T-helper 2 cell treated with Interferon-gamma antibody and Interleukin-4, amounts not matched to agents 5 μg/mL and 100 μg/mL, for 36 hours (primary cell): ENCODE results near the gene CUEDC2.
"Not testable (repeated sequence)": the region's sequence is repeated elsewhere in the genome, so short reads cannot be mapped to it uniquely, and the experiment has no call there.

Experiments used
- DNase-seq: peaks from one replicate; pipeline ENCODE4 v3.0.0; 2021; ENCODE audit warnings: low spot score
- H3K27ac Mint-ChIP-seq: one replicate; pipeline ENCODE4 v1.8.0; 2021; ENCODE audit warnings: mild to moderate bottlenecking, mixed read lengths
- H3K27me3 Mint-ChIP-seq: one replicate; pipeline ENCODE4 v1.8.0; 2021; ENCODE audit warnings: low read depth, mixed read lengths
- H3K36me3 Mint-ChIP-seq: one replicate; pipeline ENCODE4 v1.8.0; 2021; ENCODE audit warnings: low read depth, mixed read lengths
- H3K4me1 Mint-ChIP-seq: one replicate; pipeline ENCODE4 v1.8.0; 2021; ENCODE audit warnings: low read depth, mixed read lengths
- H3K4me3 Mint-ChIP-seq: one replicate; pipeline ENCODE4 v1.8.0; 2022; ENCODE audit warnings: mild to moderate bottlenecking, moderate library complexity, mixed read lengths
- H3K9me3 Mint-ChIP-seq: one replicate; pipeline ENCODE4 v1.8.0; 2021; ENCODE audit warnings: mixed read lengths

CUEDC2 gene

DNA sequence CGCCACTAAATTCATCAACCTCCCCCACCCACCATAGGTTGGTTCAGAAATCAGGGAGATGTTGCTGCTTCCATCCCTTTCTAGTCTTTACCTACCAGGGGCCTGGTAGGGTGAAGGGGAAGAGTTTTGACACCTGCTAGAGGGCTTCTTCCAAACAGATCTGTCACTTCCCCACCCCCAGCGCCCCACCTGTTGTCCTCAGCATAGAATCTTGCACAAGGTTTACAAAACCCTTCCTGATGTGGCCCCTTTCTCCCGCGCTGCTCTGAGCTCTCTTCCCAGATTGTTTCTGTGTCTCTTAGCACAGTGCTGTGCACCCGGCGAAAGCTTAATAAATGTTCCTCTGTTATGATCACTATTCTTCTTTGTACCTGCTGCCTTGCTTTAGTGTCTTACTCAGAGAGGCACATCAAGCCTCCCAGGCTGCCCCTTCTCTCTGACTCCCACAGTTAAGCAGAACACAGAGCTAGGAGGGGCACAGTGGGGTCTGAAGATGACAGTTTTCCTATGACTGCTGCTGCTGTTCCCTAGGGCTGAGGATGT, 30.2 kb upstream of the CUEDC2 start:
- Mint-ChIP-seq H3K27ac (no peak overlapping the region), H3K27me3 (no peaks in the 10 kb centered on the region), H3K4me3 (peak overlapping the region; percentile 96)

DNA sequence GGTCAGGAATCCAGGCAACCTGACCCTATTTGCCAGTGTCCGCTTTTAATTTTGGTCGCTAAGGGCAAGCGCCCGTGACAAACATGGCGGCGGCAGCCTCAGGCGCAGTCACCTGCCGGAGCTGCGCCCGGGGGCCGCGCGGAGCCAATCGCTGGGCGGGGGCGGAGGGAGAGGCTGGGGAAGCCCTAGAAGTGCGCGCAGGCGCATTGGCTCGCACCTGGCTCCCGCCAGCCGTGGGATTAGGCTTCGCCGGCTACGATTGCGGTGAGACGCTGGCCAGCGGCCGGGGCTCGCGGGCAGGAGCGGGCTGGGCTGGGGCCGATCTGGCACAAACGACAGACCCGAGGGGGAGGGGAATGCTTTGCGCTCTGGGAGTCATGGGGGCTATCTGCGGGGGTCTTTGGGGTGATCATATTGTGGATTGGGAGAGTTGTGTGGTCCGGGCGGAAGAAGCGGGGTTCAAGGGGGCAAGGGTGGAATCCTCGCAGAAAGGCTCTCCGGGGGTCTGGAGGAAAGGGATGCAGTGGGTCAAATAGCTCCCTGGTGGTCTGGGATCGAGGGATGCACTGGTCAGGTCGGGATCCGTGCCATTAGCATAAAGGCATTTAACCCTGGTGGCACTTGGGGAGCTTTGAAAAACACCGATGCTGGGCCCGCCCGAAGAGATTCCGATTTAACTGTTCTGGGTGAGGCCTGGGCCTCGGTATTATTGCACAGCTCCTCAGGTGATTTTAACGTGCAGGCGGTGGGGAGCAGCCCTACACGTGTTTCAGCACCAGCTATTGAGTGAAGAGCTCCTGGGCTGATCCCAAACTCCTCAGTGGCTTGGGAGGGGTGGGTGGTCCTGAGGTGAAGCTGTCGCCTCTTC, 29.0 kb upstream of the CUEDC2 start:
- Mint-ChIP-seq H3K36me3 (no peaks in the 10 kb centered on the region), H3K27ac (peak overlapping the region; percentile 87), H3K27me3 (no peaks in the 10 kb centered on the region), H3K9me3 (no peaks in the 10 kb centered on the region), H3K4me1 (peaks cover 25% of the 10 kb centered on the region), H3K4me3 (peak overlapping the region; percentile 96)
- DNase-seq: peak; percentile 90

More for the DNA sequence above, 30.2 kb upstream of the CUEDC2 start:
- Mint-ChIP-seq H3K36me3 (no peaks in the 10 kb centered on the region), H3K9me3 (no peaks in the 10 kb centered on the region), H3K4me1 (peaks cover 25% of the 10 kb centered on the region)
- DNase-seq: no peak

DNA sequence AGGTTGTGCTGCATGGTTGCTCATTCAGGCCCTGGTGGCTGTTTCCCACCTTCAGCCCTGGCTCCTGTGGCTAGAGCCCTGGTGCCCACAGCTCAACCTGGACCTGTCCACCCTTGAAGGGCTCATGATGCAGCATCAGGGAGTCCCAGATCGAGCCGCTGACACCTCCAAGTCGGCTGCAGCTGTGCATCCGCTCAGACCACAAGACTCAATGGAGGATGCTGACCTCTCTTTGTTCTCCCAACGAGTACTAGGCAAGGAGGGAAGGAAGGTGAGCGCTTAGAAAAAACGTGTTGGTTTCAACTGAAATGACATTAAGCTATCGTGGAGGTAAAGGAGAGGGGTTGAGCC, 28.4 kb upstream of the CUEDC2 start:
- H3K27me3 Mint-ChIP-seq: no peaks in the 10 kb centered on the region
- peak overlapping the region; percentile 96 for H3K4me3 Mint-ChIP-seq
- H3K36me3 Mint-ChIP-seq: no peaks in the 10 kb centered on the region
- peaks cover 25% of the 10 kb centered on the region for H3K4me1 Mint-ChIP-seq
- no peak for DNase-seq
- no peaks in the 10 kb centered on the region for H3K9me3 Mint-ChIP-seq
- peak overlapping the region; percentile 87 for H3K27ac Mint-ChIP-seq

DNA sequence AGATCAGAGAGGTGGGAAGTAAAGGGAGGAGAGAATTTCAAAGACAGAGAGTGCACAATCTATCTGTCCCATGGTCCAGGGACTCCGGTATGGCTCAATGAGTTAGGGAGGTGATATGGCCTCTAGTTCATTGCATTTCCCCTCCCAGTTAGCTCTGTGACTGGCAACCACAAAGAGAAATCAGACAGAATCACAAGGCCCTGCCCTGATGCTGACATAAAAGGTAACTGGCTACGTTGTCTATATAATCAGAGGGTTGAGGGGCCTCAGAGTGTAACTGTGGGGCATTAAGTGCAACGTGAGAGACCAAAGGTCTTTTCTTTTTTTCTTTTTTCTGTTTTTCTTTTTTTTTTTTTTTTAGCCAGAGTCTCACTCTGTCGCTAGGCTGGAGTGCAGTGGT, 26.3 kb upstream of the CUEDC2 start:
- Mint-ChIP-seq H3K27me3 (no peaks in the 10 kb centered on the region), H3K4me1 (peaks cover 24% of the 10 kb centered on the region), H3K4me3 (no peak overlapping the region), H3K9me3 (no peaks in the 10 kb centered on the region), H3K27ac (no peak overlapping the region), H3K36me3 (peaks cover 4% of the 10 kb centered on the region)
- DNase-seq: no peak

DNA sequence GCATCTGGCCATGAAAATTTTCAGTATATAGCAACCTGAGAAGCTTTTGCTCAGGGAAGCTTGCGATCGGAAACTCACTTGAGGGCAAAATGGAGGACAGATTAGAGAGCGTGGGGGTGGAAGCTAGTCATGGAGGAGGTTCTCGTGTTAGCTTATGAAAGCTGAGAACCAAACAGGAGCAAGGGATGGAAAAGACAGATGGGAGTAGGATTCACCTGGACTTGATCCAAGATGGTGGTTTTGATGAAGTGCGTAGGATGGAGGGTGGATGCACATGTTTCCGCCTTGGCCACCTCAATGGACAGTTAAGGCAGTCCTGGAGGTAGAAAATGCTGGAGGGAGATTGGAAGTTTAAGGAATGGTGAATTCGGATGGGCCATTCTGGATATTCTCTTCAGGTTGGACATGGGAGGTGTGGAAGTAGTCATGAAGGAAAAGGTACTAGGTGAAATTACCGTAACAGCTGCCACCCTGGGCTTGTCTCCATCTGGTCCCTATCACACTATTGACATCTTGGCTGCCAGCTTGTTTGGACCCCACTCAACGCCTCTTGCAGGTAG, 25.3 kb upstream of the CUEDC2 start:
- H3K36me3 Mint-ChIP-seq: peaks cover 8% of the 10 kb centered on the region
- DNase-seq: no peak
- H3K27me3 Mint-ChIP-seq: no peaks in the 10 kb centered on the region
- no peaks in the 10 kb centered on the region for H3K9me3 Mint-ChIP-seq
- peaks cover 26% of the 10 kb centered on the region for H3K4me1 Mint-ChIP-seq
- no peak overlapping the region for H3K4me3 Mint-ChIP-seq
- no peak overlapping the region for H3K27ac Mint-ChIP-seq

DNA sequence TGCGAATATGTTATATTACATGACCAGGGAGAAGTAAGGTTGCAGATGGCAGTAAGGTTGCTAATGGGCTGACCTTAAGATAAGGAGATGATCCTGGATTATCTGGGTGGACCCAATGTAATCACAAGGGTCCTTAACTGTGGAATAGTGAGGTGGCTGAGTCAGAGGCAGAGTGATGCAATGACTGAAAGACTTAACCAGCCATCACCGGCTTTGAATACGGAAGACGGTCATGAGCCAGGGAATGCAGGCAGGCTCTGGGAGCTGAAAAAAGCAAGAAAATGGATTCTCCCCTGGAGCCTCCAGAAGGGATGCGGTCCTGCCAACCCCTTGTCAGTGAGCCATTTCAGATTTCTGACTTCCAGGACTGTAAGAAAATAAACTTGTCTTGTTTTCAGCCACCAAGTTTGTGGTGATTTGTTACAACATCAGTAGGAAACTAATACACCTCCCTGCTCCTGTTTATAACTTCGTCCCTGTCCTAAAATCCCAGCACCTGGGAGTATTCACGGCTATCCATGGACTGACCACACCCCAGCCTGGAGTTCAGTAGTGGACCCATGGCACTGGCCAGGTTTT, 23.6 kb upstream of the CUEDC2 start:
- Mint-ChIP-seq H3K4me1 (peaks cover 21% of the 10 kb centered on the region), H3K4me3 (no peak overlapping the region), H3K9me3 (no peaks in the 10 kb centered on the region), H3K36me3 (peaks cover 10% of the 10 kb centered on the region), H3K27me3 (no peaks in the 10 kb centered on the region), H3K27ac (no peak overlapping the region)
- no peak for DNase-seq

DNA sequence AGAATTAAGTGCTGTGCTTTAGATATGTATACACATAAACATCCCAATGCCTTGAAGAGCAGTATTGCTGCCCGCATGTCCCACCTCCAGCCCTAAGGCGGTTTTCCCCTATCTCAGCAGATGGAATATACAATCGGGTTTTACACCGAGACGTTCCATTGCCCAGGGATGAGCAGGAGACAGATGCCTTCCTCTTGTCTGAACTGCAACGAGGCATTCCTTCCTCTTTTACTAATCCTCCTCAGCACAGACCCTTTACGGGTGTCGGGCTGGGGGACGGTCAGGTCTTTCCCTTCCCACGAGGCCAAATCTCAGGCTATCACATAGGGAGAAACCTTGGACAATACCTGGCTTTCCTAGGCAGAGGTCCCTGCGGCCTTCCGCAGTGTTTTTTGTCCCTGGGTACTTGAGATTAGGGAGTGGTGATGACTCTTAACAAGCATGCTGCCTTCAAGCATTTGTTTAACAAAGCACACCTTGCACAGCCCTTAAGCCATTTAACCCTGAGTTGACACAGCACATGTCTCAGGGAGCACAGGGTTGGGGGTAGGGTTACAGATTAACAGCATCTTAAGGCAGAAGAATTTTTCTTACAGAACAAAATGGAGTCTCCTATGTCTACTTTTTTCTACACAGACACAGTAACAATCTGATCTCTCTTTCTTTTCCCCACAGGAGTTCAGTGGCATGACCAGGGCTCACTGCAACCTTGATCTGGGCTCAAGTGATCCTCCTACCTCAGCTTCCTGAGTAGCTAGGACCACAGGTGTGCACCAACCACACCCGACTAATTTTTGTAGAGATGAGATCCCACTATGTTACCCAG, 22.5 kb upstream of the CUEDC2 start:
- not testable (repeated sequence) for H3K9me3 Mint-ChIP-seq, H3K27me3 Mint-ChIP-seq, H3K4me3 Mint-ChIP-seq, DNase-seq, H3K27ac Mint-ChIP-seq
- peaks cover 15% of the 10 kb centered on the region for H3K4me1 Mint-ChIP-seq
- peaks cover 10% of the 10 kb centered on the region for H3K36me3 Mint-ChIP-seq

DNA sequence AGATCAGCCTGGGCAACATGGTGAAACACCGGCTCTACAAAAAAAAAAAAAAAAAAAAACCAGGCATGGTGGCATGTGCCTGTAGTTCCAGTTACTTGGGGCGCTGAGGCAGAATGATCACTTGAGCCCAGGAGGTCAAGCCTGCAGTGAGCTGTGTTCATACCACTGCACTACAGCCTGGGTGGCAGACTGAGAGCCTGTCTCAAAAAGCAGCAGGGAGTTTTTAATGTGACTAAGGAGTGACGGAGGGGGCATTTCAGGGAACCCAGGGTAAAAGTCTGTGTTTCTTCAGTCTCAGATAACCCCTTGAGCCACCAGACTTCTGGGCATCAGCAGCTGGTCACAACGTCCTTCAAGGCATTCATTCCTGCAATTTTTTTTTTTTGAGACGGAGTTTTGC, 21.1 kb upstream of the CUEDC2 start:
- DNase-seq: no peak
- Mint-ChIP-seq H3K36me3 (peaks cover 10% of the 10 kb centered on the region), H3K27ac (peak overlapping the region; percentile 45), H3K4me1 (peaks cover 22% of the 10 kb centered on the region), H3K4me3 (no peak overlapping the region), H3K27me3 (no peaks in the 10 kb centered on the region), H3K9me3 (no peaks in the 10 kb centered on the region)

DNA sequence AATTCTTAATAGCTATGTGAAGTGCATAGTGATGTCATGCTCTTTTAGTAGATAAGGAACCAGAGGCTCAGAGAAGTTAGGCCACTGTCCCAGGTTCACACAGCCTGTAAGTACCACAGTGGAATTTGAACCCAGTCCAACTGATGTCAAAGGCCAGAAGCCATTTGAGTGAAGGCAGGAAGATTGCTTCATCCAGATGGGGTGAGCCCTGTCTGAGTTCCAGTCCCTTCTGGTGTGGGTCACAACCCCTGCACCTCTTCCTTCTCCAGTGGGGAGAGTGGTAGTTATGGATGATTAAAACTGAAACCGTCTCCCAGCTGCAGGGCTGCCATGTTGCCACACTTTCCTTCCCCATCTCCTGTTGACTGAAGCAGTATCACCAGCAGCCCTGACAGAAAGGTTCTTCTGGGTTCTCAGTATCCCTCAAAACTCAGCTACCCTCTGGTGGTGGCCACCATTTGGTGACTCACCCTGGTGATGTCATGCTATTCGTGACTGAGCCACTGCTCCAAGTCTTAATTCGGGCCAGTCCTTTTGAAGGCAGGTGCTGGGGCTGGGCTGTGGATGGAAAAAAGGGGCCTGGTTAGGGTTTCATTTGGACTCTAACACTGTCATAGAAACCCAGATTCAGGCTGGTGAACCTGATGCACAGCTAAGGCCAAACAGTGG, 20.4 kb upstream of the CUEDC2 start:
- peaks cover 10% of the 10 kb centered on the region for H3K36me3 Mint-ChIP-seq
- H3K9me3 Mint-ChIP-seq: no peaks in the 10 kb centered on the region
- H3K4me1 Mint-ChIP-seq: peaks cover 22% of the 10 kb centered on the region
- peak; percentile 80 for DNase-seq
- H3K27me3 Mint-ChIP-seq: no peaks in the 10 kb centered on the region
- peak overlapping the region; percentile 81 for H3K4me3 Mint-ChIP-seq
- peak overlapping the region; percentile 83 for H3K27ac Mint-ChIP-seq

DNA sequence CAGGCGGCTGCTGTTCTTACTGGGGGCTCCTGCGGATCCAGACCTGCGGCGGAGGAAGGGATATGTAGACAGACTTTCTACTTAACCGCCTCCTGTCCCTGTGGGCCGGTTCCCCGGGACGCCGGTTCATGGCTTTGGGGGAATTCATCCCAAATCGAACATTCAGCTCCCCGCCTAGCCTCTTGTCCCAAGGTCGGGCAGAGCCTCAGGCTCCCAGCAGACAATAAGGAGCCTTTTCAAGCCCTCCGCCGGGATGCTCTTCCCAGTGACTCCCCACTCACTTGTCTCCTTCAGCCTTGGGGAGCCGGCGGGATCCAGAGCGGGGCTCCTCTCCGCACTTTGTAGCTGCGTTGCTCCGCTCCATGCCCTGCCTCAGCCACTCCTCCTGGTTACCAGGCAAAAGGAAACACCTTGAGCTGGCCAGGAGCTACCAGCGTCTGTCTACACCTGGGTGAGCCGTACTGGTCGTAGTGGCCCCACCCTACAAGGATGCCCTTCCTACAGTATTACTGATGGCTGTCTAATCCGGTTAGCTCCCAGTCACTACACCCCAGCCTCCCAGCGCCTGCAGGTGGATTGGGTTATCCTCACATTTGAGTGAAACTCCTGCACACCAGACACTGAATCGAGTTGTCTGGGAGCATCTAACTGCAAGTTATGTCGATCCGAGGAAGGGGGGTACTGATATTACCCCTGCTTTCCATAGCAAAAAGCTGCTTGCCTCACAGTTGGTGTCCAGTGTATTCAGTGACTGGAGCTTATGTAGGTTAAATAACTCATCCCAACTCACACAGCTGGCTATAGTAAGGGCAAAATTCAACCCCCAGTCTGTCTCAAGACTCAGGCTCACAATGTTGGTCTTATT, 19.0 kb upstream of the CUEDC2 start, which contains the start of gene C10orf95:
Gene C10orf95, minus strand, starts transcription at position 439 of the 865 bp plus-strand sequence. CDS start 450 bp downstream, outside the sequence.
- H3K36me3 Mint-ChIP-seq: peaks cover 10% of the 10 kb centered on the region
- H3K4me3 Mint-ChIP-seq: peak within 1 kb of the TSS; percentile 81
- no peaks in the 10 kb centered on the region for H3K9me3 Mint-ChIP-seq
- peaks cover 22% of the 10 kb centered on the region for H3K4me1 Mint-ChIP-seq
- peak within 1 kb of the TSS; percentile 41 for H3K27ac Mint-ChIP-seq
- no peak for DNase-seq
- no peaks in the 10 kb centered on the region for H3K27me3 Mint-ChIP-seq

DNA sequence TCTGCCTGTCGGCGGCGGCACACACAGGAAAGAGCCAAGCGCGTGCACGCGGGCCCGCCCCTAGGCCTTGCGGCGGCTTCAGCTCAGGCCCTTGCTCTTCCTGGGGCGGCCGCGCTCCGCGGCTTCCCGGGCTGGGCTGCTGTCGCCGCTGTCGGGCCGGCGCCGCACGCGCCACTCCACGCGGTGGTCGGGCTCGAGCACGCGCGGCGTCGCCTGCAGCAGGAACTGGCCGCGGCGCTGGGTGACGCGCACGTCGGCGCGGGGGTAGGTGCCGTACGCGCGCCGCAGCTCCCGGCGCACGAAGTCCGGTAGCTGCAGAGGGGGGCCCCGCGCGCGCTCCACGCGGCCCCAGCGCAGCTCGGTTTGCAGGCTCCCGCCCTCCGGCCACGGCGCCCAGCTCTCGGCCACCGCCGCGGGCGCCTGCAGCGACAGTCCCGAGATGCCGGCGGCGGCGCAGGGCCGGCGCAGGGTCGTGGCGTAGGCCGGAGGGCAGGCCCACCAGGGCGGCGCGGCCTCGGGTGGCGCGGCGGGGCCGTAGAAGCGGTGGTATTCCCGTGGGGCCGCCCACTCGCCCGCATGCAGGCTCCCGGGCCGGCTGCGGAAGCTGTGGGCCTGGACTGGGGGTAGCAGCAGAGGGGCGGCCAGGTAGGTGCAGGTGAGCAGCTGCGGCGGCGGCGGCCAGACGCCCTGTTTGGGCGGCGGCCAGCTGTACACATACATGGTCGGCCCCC, 18.2 kb upstream of the CUEDC2 start:
- peak overlapping the region; percentile 92 for H3K4me3 Mint-ChIP-seq
- peak overlapping the region; percentile 86 for H3K27ac Mint-ChIP-seq
- no peaks in the 10 kb centered on the region for H3K27me3 Mint-ChIP-seq
- peaks cover 10% of the 10 kb centered on the region for H3K36me3 Mint-ChIP-seq
- H3K9me3 Mint-ChIP-seq: no peaks in the 10 kb centered on the region
- peaks cover 22% of the 10 kb centered on the region for H3K4me1 Mint-ChIP-seq
- DNase-seq: peak; percentile 87

DNA sequence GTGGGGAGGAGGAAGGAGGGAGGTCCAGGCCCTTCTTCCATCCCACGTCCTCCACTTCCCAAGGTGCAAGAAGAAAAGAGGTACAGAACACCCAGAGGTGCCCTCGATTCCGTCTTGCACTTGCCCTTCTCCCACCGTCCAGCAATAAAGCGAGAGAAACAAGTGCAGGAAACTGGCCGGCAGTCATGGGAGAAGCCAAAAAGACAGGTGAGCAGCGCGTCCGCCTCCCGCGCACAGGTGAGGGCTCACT, 17.7 kb upstream of the CUEDC2 start:
- no peak for DNase-seq
- Mint-ChIP-seq H3K27me3 (no peaks in the 10 kb centered on the region), H3K9me3 (no peaks in the 10 kb centered on the region), H3K36me3 (peaks cover 8% of the 10 kb centered on the region), H3K4me1 (peaks cover 22% of the 10 kb centered on the region), H3K4me3 (peak overlapping the region; percentile 92), H3K27ac (peak overlapping the region; percentile 86)
